Neuron (in vitro differentiated cells): ENCODE measurements around the gene NOS1.
"Not testable (repeated sequence)": the region's sequence is repeated elsewhere in the genome, so short reads cannot be mapped to it uniquely, and the experiment has no call there.

Experiments
- H2AFZ ChIP-seq: one replicate; pipeline ENCODE4 v1.6.1; 2013; ENCODE audit warnings: low read depth, mild to moderate bottlenecking, inconsistent platforms, low read length, moderate library complexity
- H3K27me3 ChIP-seq: one replicate; pipeline ENCODE4 v1.6.1; 2013; ENCODE audit warnings: low read length; ENCODE audit not compliant: insufficient read depth
- H3K36me3 ChIP-seq: one replicate; pipeline ENCODE4 v1.6.1; 2013; ENCODE audit warnings: low read length; ENCODE audit not compliant: insufficient read depth
- H3K4me1 ChIP-seq: one replicate; pipeline ENCODE4 v1.6.1; 2013; ENCODE audit warnings: low read length; ENCODE audit not compliant: insufficient read depth
- H3K4me3 ChIP-seq: 2 replicates; pipeline ENCODE4 v1.5.1; 2013; ENCODE audit warnings: mild to moderate bottlenecking, low read length, moderate library complexity
- H3K9me3 ChIP-seq: one replicate; pipeline ENCODE4 v1.6.1; 2013; ENCODE audit warnings: low read length

NOS1 gene

GRCh38 chr12:117361347-117361751, at the start of gene NOS1:
TSS of gene NOS1 (minus strand) at chr12:117361626. CDS start at chr12:117331069, 30,557 bp downstream.
- Histone ChIP-seq H3K4me1 (no peaks in the 10 kb centered on the region), H3K27me3 (peaks cover 79% of the 10 kb centered on the region), H3K9me3 (no peaks in the 10 kb centered on the region), H2AFZ (no peak within 1 kb of the TSS), H3K36me3 (no peaks in the 10 kb centered on the region), H3K4me3 (no peak within 1 kb of the TSS)

DNA sequence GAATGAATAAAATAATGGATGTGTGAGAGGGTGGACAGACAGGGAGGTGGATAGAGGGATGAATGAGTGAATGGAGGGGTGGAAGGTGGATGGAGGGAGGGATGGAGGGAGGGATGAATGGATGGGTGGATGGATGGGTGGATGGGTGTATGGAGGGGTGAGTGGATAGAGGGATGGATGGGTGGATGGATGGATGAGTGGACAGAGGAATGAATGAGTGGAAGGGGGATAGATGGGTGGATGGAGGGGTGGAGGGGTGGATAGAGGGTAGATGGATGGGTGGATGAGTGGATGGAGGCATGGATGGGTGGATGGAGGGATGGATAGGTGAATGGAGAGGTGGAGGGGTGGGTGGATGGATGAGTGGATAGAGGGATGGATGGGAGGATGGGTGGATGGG, 47.9 kb upstream of the NOS1 start:
- H3K27me3 ChIP-seq, result no peaks in the 10 kb centered on the region
- no peaks in the 10 kb centered on the region for H3K36me3 ChIP-seq
- H3K4me3 ChIP-seq, result no peak overlapping the region
- no peaks in the 10 kb centered on the region for H3K4me1 ChIP-seq
- H3K9me3 ChIP-seq, result no peaks in the 10 kb centered on the region
- no peak overlapping the region for H2AFZ ChIP-seq

- Histone ChIP-seq H3K4me1 (no peaks in the 10 kb centered on the region), H3K36me3 (no peaks in the 10 kb centered on the region), H3K4me3 (no peak overlapping the region), H3K27me3 (no peaks in the 10 kb centered on the region), H2AFZ (no peak overlapping the region), H3K9me3 (no peaks in the 10 kb centered on the region)
These were observed 46.9 kb upstream of the NOS1 start for GRCh38 chr12:117408161-117408791.

DNA sequence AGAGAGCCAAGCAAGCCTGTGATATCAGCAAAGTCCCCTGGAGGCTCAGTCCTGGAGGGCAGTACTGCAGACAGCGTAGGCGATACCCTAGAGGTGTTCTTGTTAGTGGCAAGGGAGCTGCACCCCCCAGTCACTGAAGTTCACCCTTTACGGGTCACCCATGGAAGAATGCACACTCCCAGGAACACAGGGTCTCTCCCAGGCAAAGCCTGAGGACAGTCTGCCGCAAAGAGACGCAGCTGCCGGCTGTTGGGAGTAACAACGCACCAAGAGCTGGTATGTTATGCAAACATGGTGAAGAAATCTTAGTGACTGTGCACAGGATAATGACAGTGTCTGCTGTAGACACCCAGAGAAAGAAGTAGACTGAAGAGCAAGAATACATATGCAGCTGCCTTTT, 43.5 kb upstream of the NOS1 start:
- no peaks in the 10 kb centered on the region for H3K27me3 ChIP-seq
- no peaks in the 10 kb centered on the region for H3K4me1 ChIP-seq
- no peaks in the 10 kb centered on the region for H3K36me3 ChIP-seq
- H2AFZ ChIP-seq, result no peak overlapping the region
- no peaks in the 10 kb centered on the region for H3K9me3 ChIP-seq
- no peak overlapping the region for H3K4me3 ChIP-seq

DNA sequence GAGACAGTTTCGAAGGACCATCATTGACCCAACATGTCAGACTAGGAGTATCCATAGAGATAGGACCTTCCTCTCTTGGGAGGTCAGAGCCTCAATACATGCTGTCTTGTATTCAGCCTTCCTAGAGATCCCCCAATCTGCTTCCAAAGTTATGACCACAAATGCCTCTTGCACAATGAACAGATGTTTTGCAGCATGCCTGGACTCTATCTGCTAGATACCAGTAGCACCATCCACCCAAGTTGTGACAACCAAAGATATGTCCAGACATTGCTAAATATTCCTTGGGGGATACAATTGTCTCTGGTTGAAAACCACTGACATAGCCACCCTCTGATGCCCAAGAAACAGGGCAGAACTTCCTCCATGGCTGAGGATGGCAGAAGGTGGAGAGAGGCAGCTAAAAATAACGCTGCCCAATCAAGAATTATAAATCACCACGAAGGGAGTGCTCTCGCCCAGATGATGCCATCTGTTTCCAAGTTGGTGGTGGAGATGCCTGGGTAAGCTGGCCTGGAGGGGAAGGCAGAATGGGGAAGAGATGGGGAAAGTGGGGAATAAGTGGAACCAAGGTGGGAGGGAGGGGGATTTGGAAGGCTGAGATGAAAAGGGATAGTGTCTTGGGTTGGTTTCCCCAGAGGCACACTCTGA, 42.9 kb upstream of the NOS1 start:
- no peaks in the 10 kb centered on the region for H3K36me3 ChIP-seq
- no peaks in the 10 kb centered on the region for H3K9me3 ChIP-seq
- no peak overlapping the region for H2AFZ ChIP-seq
- no peak overlapping the region for H3K4me3 ChIP-seq
- H3K27me3 ChIP-seq, result no peaks in the 10 kb centered on the region
- H3K4me1 ChIP-seq, result no peaks in the 10 kb centered on the region

DNA sequence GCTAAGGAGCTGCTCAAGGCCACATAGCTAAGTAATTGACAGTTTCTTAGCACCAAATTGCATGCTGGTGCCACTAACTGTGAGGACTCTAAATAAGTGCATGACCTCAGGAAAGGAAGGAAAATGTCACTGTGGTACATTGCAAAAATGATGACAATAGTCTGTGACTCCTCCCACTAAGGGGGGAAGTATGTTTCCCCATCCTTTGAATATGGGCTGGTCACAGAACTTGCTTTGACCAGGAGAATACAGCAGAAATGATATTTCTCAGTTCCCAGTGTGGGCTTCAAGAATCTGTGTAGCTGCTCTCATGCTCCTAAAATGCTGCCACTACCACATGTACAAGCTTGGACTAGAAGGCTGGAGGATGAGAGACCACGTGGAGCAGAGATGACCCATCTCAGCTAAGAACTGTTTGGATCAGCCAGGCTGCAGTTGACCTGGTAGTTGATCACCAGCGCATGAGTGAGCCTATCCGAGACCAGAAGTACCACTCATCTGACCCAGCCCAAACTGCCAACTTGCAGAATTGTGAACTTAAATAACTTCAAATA, 42.2 kb upstream of the NOS1 start:
- no peaks in the 10 kb centered on the region for H3K9me3 ChIP-seq
- no peaks in the 10 kb centered on the region for H3K4me1 ChIP-seq
- H3K27me3 ChIP-seq, result no peaks in the 10 kb centered on the region
- no peak overlapping the region for H2AFZ ChIP-seq
- H3K36me3 ChIP-seq, result no peaks in the 10 kb centered on the region
- H3K4me3 ChIP-seq, result no peak overlapping the region

- no peak overlapping the region for H3K4me3 ChIP-seq
- H3K9me3 ChIP-seq, result no peaks in the 10 kb centered on the region
- H3K4me1 ChIP-seq, result no peaks in the 10 kb centered on the region
- H2AFZ ChIP-seq, result no peak overlapping the region
- H3K36me3 ChIP-seq, result no peaks in the 10 kb centered on the region
- no peaks in the 10 kb centered on the region for H3K27me3 ChIP-seq
These were observed 40.9 kb upstream of the NOS1 start for GRCh38 chr12:117402363-117402762.

DNA sequence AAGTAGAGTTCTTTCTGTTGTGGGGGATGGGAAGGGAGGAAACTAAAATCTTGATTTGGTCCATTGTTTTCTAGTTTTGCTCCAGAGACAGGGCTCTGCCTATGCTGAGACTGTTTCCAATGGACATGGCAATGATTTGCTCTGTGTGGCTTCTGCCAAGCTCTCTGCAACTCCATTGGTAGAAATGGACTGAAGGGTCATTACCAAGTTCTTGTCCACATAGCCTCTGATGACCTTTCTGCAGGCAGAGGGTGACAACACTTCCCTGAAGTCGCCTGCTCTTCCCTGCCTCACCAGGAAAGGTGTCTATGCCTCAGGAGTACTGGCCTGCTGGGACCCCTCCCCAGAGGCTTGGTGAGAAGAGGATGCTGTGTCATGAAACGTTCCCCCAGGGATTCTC, 39.5 kb upstream of the NOS1 start:
- Histone ChIP-seq H3K4me1 (no peaks in the 10 kb centered on the region), H3K36me3 (no peaks in the 10 kb centered on the region), H3K4me3 (no peak overlapping the region), H2AFZ (no peak overlapping the region), H3K27me3 (no peaks in the 10 kb centered on the region), H3K9me3 (no peaks in the 10 kb centered on the region)

DNA sequence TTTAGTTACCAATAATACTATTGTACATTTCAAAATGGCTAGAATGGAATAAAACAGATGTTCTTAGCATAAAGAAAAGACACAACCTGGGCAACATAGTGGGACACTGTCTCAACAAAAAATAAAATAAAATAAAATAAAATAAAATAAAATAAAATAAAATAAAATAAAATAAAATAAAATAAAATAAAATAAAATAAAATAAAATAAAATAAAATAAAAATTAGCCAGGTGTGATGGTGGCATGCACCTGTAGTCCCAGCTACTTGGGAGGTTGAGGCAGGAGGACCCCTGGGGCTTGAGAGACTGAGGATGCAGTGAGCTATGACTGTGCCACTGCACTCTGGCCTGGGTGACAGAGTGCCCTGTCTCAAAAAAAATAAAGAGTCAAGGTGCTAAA, 37.1 kb upstream of the NOS1 start:
- not testable (repeated sequence) for H3K9me3 ChIP-seq, H3K27me3 ChIP-seq, H2AFZ ChIP-seq, H3K4me1 ChIP-seq, H3K4me3 ChIP-seq, H3K36me3 ChIP-seq

- Histone ChIP-seq H3K4me3 (no peak overlapping the region), H3K4me1 (no peaks in the 10 kb centered on the region)
These were observed 34.3 kb upstream of the NOS1 start for GRCh38 chr12:117395766-117396165.

GRCh38 chr12:117394491-117394890, 33.1 kb upstream of the NOS1 start:
- H3K36me3 ChIP-seq, result no peaks in the 10 kb centered on the region
- no peaks in the 10 kb centered on the region for H3K27me3 ChIP-seq
- no peaks in the 10 kb centered on the region for H3K4me1 ChIP-seq
- H3K4me3 ChIP-seq, result no peak overlapping the region
- H2AFZ ChIP-seq, result no peak overlapping the region
- no peaks in the 10 kb centered on the region for H3K9me3 ChIP-seq

More at GRCh38 chr12:117395766-117396165, 34.3 kb upstream of the NOS1 start:
- H3K36me3 ChIP-seq, result no peaks in the 10 kb centered on the region
- no peaks in the 10 kb centered on the region for H3K27me3 ChIP-seq
- H3K9me3 ChIP-seq, result no peaks in the 10 kb centered on the region
- no peak overlapping the region for H2AFZ ChIP-seq

- Histone ChIP-seq H3K4me3 (no peak overlapping the region), H3K9me3 (no peaks in the 10 kb centered on the region), H2AFZ (no peak overlapping the region), H3K36me3 (no peaks in the 10 kb centered on the region), H3K4me1 (no peaks in the 10 kb centered on the region), H3K27me3 (no peaks in the 10 kb centered on the region)
These were observed 32.2 kb upstream of the NOS1 start for GRCh38 chr12:117393656-117394055.

DNA sequence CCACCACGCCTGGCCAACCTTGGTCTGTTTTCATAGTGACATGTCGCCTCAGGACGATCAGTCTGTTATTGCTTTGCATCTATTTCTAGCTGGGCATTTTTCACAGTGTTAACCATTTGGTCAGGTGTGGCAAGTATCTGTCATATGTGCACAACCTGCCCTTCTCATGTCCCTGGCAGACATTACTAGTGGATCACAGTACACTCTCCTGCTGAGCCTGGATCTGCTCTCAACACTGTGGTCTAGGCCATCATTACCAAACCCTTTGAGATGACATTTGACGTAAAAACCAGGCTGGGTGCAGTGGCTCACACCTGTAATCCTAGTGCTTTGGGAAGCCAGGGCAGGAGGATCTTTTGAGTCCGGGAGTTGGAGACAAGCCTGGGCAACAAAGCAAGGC, 29.4 kb upstream of the NOS1 start:
- H3K27me3 ChIP-seq, result no peaks in the 10 kb centered on the region
- no peak overlapping the region for H2AFZ ChIP-seq
- no peaks in the 10 kb centered on the region for H3K9me3 ChIP-seq
- no peak overlapping the region for H3K4me3 ChIP-seq
- H3K36me3 ChIP-seq, result no peaks in the 10 kb centered on the region
- no peaks in the 10 kb centered on the region for H3K4me1 ChIP-seq
